GM18951 (cell line): ENCODE data around the gene IRS1.

ENCODE experiments used
- POLR2A ChIP-seq: IDR thresholded peaks from 4 replicates; pipeline ENCODE4 v1.6.1; 2011; ENCODE audit warnings: mild to moderate bottlenecking; ENCODE audit not compliant: insufficient read length, insufficient read depth; ENCODE audit errors: extremely low read depth
- in situ Hi-C: fragments of 300-500 bp; cut with MboI; formaldehyde crosslinking; loops from one replicate; pipeline ENCODE4 v1.12.0; 2022; ENCODE audit warnings: low sequenced_read_pairs, mixed read lengths, inconsistent platforms; ENCODE audit not compliant: unreplicated experiment

The IRS1 gene

GRCh38 chr2:226684563-226684959, 115.1 kb downstream of the IRS1 start:
- no peak for TF ChIP-seq POLR2A
- in situ Hi-C loops: no loop called here

GRCh38 chr2:226683944-226684562, 115.6 kb downstream of the IRS1 start:
- in situ Hi-C loops: no loop called here
- no peak for TF ChIP-seq POLR2A

GRCh38 chr2:226683196-226683595, 116.4 kb downstream of the IRS1 start:
- in situ Hi-C loops: no loop called here
- TF ChIP-seq POLR2A: no peak
